GM23338 (cell line): ENCODE results near the gene MAP4K4. TPM values are rescaled to one million over a fixed set of nuclear protein-coding genes. Genes with fewer than 3 reads are reported as not detected.

ENCODE experiments used
- ATAC-seq: fragments of 200-7000 bp; cut with Tn5 transposase; 3 replicates; pipeline ENCODE4 v1.9.1; 2020
- DNase-seq: peaks from one replicate; pipeline ENCODE4 v3.0.0-alpha.2; 2015; ENCODE audit warnings: low spot score
- H2AFZ ChIP-seq: fragments of 200-600 bp; sonication (generic); 2 replicates; pipeline ENCODE4 v1.8.0; 2016; ENCODE audit warnings: antibody characterized with exemption, mild to moderate bottlenecking, moderate library complexity
- H3F3A ChIP-seq: fragments of 200-600 bp; sonication (generic); replicated peaks from 2 replicates; pipeline ENCODE4 v1.8.0; 2017; ENCODE audit warnings: antibody characterized with exemption, mixed run types, low read depth
- H3K27ac ChIP-seq: fragments of 200-600 bp; sonication (generic); 2 replicates; pipeline ENCODE4 v1.6.1; 2016; ENCODE audit warnings: low read depth
- H3K27me3 ChIP-seq: fragments of 200-600 bp; sonication (generic); 2 replicates; pipeline ENCODE4 v1.8.0; 2016; ENCODE audit warnings: mild to moderate bottlenecking, mixed run types, moderate library complexity; ENCODE audit not compliant: insufficient read depth
- H3K36me3 ChIP-seq: fragments of 200-600 bp; sonication (generic); 2 replicates; pipeline ENCODE4 v1.8.0; 2016; ENCODE audit warnings: mild to moderate bottlenecking; ENCODE audit not compliant: insufficient read depth
- H3K4me1 ChIP-seq: fragments of 200-600 bp; sonication (generic); 2 replicates; pipeline ENCODE4 v1.8.0; 2016; ENCODE audit warnings: mild to moderate bottlenecking, moderate library complexity; ENCODE audit not compliant: insufficient read depth
- H3K4me2 ChIP-seq: fragments of 200-600 bp; sonication (generic); 2 replicates; pipeline ENCODE4 v1.7.1; 2017; ENCODE audit warnings: mixed run types
- H3K4me3 ChIP-seq: fragments of 200-600 bp; sonication (generic); 2 replicates; pipeline ENCODE4 v1.6.1; 2016; ENCODE audit warnings: mixed run types
- H3K79me2 ChIP-seq: fragments of 200-600 bp; sonication (generic); replicated peaks from 2 replicates; pipeline ENCODE4 v1.8.0; 2017; ENCODE audit warnings: mild to moderate bottlenecking; ENCODE audit not compliant: insufficient read depth
- H3K9me2 ChIP-seq: fragments of 200-600 bp; sonication (generic); 2 replicates; pipeline ENCODE4 v1.8.0; 2017; ENCODE audit not compliant: insufficient read depth
- H4K20me1 ChIP-seq: fragments of 200-600 bp; sonication (generic); replicated peaks from 2 replicates; pipeline ENCODE4 v1.8.0; 2017; ENCODE audit warnings: mild to moderate bottlenecking; ENCODE audit not compliant: insufficient read depth
- H3K27ac Mint-ChIP-seq: 2 replicates; pipeline ENCODE4 v1.8.0; 2020; ENCODE audit warnings: inconsistent platforms, mild to moderate bottlenecking, moderate library complexity, mixed read lengths
- H3K27me3 Mint-ChIP-seq: 3 replicates; pipeline ENCODE4 v1.8.0; 2022; ENCODE audit warnings: low read depth, mild to moderate bottlenecking, moderate library complexity, mixed read lengths, inconsistent platforms; ENCODE audit not compliant: insufficient read depth, poor library complexity
- H3K36me3 Mint-ChIP-seq: 3 replicates; pipeline ENCODE4 v1.8.0; 2021; ENCODE audit warnings: low read depth, mild to moderate bottlenecking, inconsistent platforms, moderate library complexity, mixed read lengths
- H3K4me1 Mint-ChIP-seq: 3 replicates; pipeline ENCODE4 v1.8.0; 2020; ENCODE audit warnings: mild to moderate bottlenecking, inconsistent platforms, mixed read lengths
- H3K4me3 Mint-ChIP-seq: 3 replicates; pipeline ENCODE4 v1.8.0; 2021; ENCODE audit warnings: moderate library complexity, mild to moderate bottlenecking, inconsistent platforms, mixed read lengths
- H3K9me3 Mint-ChIP-seq: 3 replicates; pipeline ENCODE4 v1.8.0; 2020; ENCODE audit warnings: moderate library complexity, mild to moderate bottlenecking, inconsistent platforms, mixed read lengths
- CREB1 ChIP-seq: fragments of 250-450 bp; sonication (Bioruptor Pico); IDR thresholded peaks from 2 replicates; pipeline ENCODE4 v1.5.0; 2020; ENCODE audit warnings: low read depth, mild to moderate bottlenecking, moderate library complexity
- CTCF ChIP-seq, 2 experiments: fragments of 200-600 bp in 1 of 2; sonication (generic) in 1 of 2; conservative IDR thresholded peaks; 2 replicates each; pipeline versions ENCODE4 v1.5.1 to v1.6.1; 2016 to 2017; ENCODE audit warnings: antibody characterized with exemption in 2 of 2, low read depth in 2 of 2, mild to moderate bottlenecking in 2 of 2, moderate library complexity in 1 of 2
- EZH2 ChIP-seq: fragments of 200-600 bp; sonication (generic); IDR thresholded peaks from one replicate; pipeline ENCODE4 v1.8.0; 2017; ENCODE audit warnings: antibody characterized with exemption, mild to moderate bottlenecking, low read depth; ENCODE audit not compliant: unreplicated experiment
- EZH2phosphoT487 ChIP-seq: fragments of 200-600 bp; sonication (generic); IDR thresholded peaks from one replicate; pipeline ENCODE4 v1.8.1; 2018; ENCODE audit warnings: antibody characterized with exemption; ENCODE audit not compliant: unreplicated experiment
- JUNB ChIP-seq: IDR thresholded peaks from one replicate; pipeline ENCODE4 v1.6.1; 2016; ENCODE audit warnings: antibody characterized with exemption; ENCODE audit not compliant: unreplicated experiment
- NANOG ChIP-seq: IDR thresholded peaks from 2 replicates; pipeline ENCODE4 v1.6.1; 2016; ENCODE audit warnings: antibody characterized with exemption, borderline replicate concordance
- POLR2AphosphoS5 ChIP-seq: IDR thresholded peaks from 2 replicates; pipeline ENCODE4 v1.6.1; 2016; ENCODE audit warnings: antibody characterized with exemption, low read depth
- REST ChIP-seq: IDR thresholded peaks from one replicate; pipeline ENCODE4 v1.6.1; 2018; ENCODE audit warnings: antibody characterized with exemption; ENCODE audit not compliant: unreplicated experiment
- STAT1 ChIP-seq: IDR thresholded peaks from one replicate; pipeline ENCODE4 v1.6.1; 2016; ENCODE audit warnings: antibody characterized with exemption; ENCODE audit not compliant: unreplicated experiment
- ZNF114 ChIP-seq: fragments of 250-450 bp; sonication (Bioruptor Pico); IDR thresholded peaks from 2 replicates; pipeline ENCODE4 v1.5.0; 2020; ENCODE audit warnings: mild to moderate bottlenecking, moderate library complexity
- ZNF331 ChIP-seq: fragments of 250-450 bp; sonication (Bioruptor Pico); IDR thresholded peaks from 2 replicates; pipeline ENCODE4 v1.5.0; 2020; ENCODE audit warnings: low read depth, mild to moderate bottlenecking, moderate library complexity
- ZNF462 ChIP-seq: fragments of 250-450 bp; sonication (Bioruptor Pico); IDR thresholded peaks from 2 replicates; pipeline ENCODE4 v1.5.0; 2020; ENCODE audit warnings: mild to moderate bottlenecking, moderate library complexity
- polyA plus RNA-seq: library from polyadenylated mRNA; unstranded; fragments of >200 nt; fragmentation: Nextera tagmentation; extraction: Ambion mirVana; gene quantifications from 2 replicates; pipeline ENCODE4 v1.2.1, GENCODE V29; 2016
- total RNA-seq: library from RNA; depleted of rRNA; stranded (reverse); fragments of >200 nt; shearing (Covaris generic); gene quantifications from 2 replicates; pipeline ENCODE4 v1.2.3, GENCODE V29; 2014

Gene MAP4K4
- total and polyA plus RNA-seq, 2 experiments from 2014 or later = 34.6 to 99.2 TPM

GRCh38 chr2:101815154-101815553 is 117.6 kb downstream of the MAP4K4 start:
- peaks cover 100% of the 10 kb centered on the region for H3K79me2 ChIP-seq
- Mint-ChIP-seq H3K27me3 (peaks cover 5% of the 10 kb centered on the region), H3K27ac (no peak overlapping the region)

More at GRCh38 chr2:101815154-101815553, 117.6 kb downstream of the MAP4K4 start:
- H3K4me2 ChIP-seq = no peak overlapping the region
- Mint-ChIP-seq H3K36me3 (peaks cover 3% of the 10 kb centered on the region; the same call in 1 of the 3 replicates), H3K9me3 (no peaks in the 10 kb centered on the region), H3K4me3 (no peak overlapping the region), H3K4me1 (peaks cover 63% of the 10 kb centered on the region)
- DNase-seq (no peak), ATAC-seq (no peak)
- H3K27me3 ChIP-seq = no peaks in the 10 kb centered on the region
- H3K36me3 ChIP-seq = no peaks in the 10 kb centered on the region
- H3K4me3 ChIP-seq = no peak overlapping the region
- TF ChIP-seq NANOG = no peak
- TF ChIP-seq REST = no peak
- TF ChIP-seq CREB1 = no peak
- TF ChIP-seq ZNF114 (CRISPR knock-in tag) = no peak
- no peak for TF ChIP-seq JUNB
- TF ChIP-seq ZNF331 = no peak
- no peak for TF ChIP-seq ZNF462 (CRISPR knock-in tag)
- no peak for TF ChIP-seq EZH2
- TF ChIP-seq POLR2AphosphoS5 = no peak
- no peak for TF ChIP-seq CTCF (conservative IDR thresholded peaks at IDR 0.05; ENCODE audit: low read depth in 2 of 2)
- no peak for TF ChIP-seq STAT1
- TF ChIP-seq EZH2phosphoT487 = no peak
- H3K9me2 ChIP-seq = no peaks in the 10 kb centered on the region
- H3K4me1 ChIP-seq = peaks cover 30% of the 10 kb centered on the region
- H3F3A ChIP-seq = no peaks in the 10 kb centered on the region
- no peaks in the 10 kb centered on the region; the same call in 1 of the 2 replicates for H4K20me1 ChIP-seq
- H2AFZ ChIP-seq = no peak overlapping the region
- no peak overlapping the region for H3K27ac ChIP-seq
